OCI-LY3 (cell line): ENCODE results near the gene C22orf39.
"Not testable (repeated sequence)": the region's sequence is repeated elsewhere in the genome, so short reads cannot be mapped to it uniquely, and the experiment has no call there.

ENCODE experiments used
- H2AFZ ChIP-seq: fragments of 200-600, 300-600 bp; shearing (Covaris generic); 2 replicates; pipeline ENCODE4 v1.6.0; 2014; ENCODE audit warnings: antibody characterized with exemption, low read depth, low read length
- H3K27ac ChIP-seq: fragments of 200-600, 300-600 bp; sonication (generic); 2 replicates; pipeline ENCODE4 v1.5.1; 2014; ENCODE audit warnings: mild to moderate bottlenecking, low read length, moderate library complexity, mixed read lengths
- H3K27me3 ChIP-seq: fragments of 200-600, 300-600 bp; sonication (generic); 2 replicates; pipeline ENCODE4 v1.6.1; 2014; ENCODE audit warnings: low read depth, low read length, mixed read lengths
- H3K36me3 ChIP-seq: fragments of 200-600, 300-600 bp; sonication (generic); replicated peaks from 2 replicates; pipeline ENCODE3; 2014; ENCODE audit warnings: low read depth, low read length, mixed read lengths
- H3K4me1 ChIP-seq: fragments of 300-600, 200-600 bp; sonication (generic); 2 replicates; pipeline ENCODE4 v1.6.1; 2014; ENCODE audit warnings: low read length, mixed read lengths
- H3K4me2 ChIP-seq: fragments of 200-600, 300-600 bp; sonication (generic); 2 replicates; pipeline ENCODE4 v1.6.1; 2014; ENCODE audit warnings: low read length, mixed read lengths
- H3K4me3 ChIP-seq: fragments of 300-600, 200-600 bp; sonication (generic); 2 replicates; pipeline ENCODE4 v1.5.1; 2014; ENCODE audit warnings: antibody characterized with exemption, mild to moderate bottlenecking, low read length, moderate library complexity
- H3K79me2 ChIP-seq: fragments of 300-600, 200-600 bp; shearing (Covaris generic); 2 replicates; pipeline ENCODE4 v1.6.1; 2014; ENCODE audit warnings: mild to moderate bottlenecking, low read length, mixed read lengths
- H3K9ac ChIP-seq: fragments of 300-600, 200-600 bp; shearing (Covaris generic); 2 replicates; pipeline ENCODE4 v1.6.0; 2014; ENCODE audit warnings: mild to moderate bottlenecking, low read length, moderate library complexity
- H3K9me3 ChIP-seq: fragments of 200-600, 300-600 bp; shearing (Covaris generic); 2 replicates; pipeline ENCODE4 v1.6.1; 2014; ENCODE audit warnings: low read length, mixed read lengths; ENCODE audit not compliant: insufficient read depth
- H4K20me1 ChIP-seq: fragments of 200-600, 300-600 bp; sonication (generic); 2 replicates; pipeline ENCODE4 v1.6.1; 2016; ENCODE audit warnings: low read length, mixed read lengths; ENCODE audit not compliant: insufficient read depth
- EZH2phosphoT487 ChIP-seq: fragments of 200-600 bp; shearing (Covaris generic); IDR thresholded peaks from 2 replicates; pipeline ENCODE4 v1.6.1; 2018; ENCODE audit warnings: antibody characterized with exemption, mixed run types, low read depth
- TF ChIP-seq, protein P1 (sequence below): fragments of 200-600, 300-600 bp; sonication (generic); IDR thresholded peaks from 2 replicates; pipeline ENCODE4 v1.5.1; 2014; ENCODE audit warnings: antibody characterized with exemption, low read length, low read depth

C22orf39 gene

DNA sequence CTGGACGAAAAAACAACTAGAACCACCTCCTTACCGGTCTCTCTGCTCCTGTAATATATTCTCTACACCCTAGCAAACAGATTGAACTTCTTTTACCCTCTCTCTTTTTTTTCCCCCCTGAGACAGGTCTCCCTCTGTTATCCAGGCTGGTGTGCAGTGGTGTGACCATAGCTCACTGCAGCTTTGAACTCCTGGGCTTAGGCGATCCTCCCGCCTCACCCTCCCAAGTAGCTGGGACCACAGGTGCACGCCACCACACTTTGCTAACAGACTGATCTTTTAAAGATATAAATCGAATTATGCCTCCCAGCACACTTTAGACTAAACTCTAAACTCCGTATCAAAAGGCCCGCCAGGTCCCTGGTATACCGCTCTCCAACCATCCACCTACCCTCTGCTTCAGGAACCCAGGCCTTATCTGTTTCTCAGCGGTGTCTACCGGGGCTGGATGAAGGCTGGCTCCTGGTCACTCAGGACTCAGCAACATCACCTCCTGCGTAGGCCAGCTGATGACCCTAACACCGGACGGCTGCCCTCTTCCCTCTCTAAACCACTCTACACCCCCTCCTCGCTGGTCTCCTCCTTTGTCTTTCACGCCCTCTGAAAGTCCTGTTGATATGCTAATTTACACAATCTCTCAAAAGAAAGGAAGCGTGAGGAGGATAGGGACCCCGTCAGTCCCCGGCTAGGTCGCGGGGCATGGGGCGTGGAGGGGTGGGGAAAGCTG is 745 bp downstream of the C22orf39 start:
- 0 out of 2 replicates have a peak overlapping the region, but pooled peaks have one; percentile 56 for H2AFZ ChIP-seq
- no peaks in the 10 kb centered on the region for H3K27me3 ChIP-seq
- peak overlapping the region; percentile 89 for H3K4me3 ChIP-seq
- peak overlapping the region; percentile 89 for H3K9ac ChIP-seq
- peaks cover 21% of the 10 kb centered on the region; the same call in 1 of the 2 replicates for H4K20me1 ChIP-seq
- H3K27ac ChIP-seq, result peak overlapping the region; percentile 47
- peaks cover 67% of the 10 kb centered on the region for H3K79me2 ChIP-seq
- no peak for TF ChIP-seq EZH2phosphoT487
- TF ChIP-seq, protein P1, sequence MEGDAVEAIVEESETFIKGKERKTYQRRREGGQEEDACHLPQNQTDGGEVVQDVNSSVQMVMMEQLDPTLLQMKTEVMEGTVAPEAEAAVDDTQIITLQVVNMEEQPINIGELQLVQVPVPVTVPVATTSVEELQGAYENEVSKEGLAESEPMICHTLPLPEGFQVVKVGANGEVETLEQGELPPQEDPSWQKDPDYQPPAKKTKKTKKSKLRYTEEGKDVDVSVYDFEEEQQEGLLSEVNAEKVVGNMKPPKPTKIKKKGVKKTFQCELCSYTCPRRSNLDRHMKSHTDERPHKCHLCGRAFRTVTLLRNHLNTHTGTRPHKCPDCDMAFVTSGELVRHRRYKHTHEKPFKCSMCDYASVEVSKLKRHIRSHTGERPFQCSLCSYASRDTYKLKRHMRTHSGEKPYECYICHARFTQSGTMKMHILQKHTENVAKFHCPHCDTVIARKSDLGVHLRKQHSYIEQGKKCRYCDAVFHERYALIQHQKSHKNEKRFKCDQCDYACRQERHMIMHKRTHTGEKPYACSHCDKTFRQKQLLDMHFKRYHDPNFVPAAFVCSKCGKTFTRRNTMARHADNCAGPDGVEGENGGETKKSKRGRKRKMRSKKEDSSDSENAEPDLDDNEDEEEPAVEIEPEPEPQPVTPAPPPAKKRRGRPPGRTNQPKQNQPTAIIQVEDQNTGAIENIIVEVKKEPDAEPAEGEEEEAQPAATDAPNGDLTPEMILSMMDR, result no peak
- no peaks in the 10 kb centered on the region for H3K9me3 ChIP-seq
- H3K36me3 ChIP-seq, result peaks cover 46% of the 10 kb centered on the region
- peaks cover 22% of the 10 kb centered on the region for H3K4me1 ChIP-seq
- peak overlapping the region; percentile 84 for H3K4me2 ChIP-seq

DNA sequence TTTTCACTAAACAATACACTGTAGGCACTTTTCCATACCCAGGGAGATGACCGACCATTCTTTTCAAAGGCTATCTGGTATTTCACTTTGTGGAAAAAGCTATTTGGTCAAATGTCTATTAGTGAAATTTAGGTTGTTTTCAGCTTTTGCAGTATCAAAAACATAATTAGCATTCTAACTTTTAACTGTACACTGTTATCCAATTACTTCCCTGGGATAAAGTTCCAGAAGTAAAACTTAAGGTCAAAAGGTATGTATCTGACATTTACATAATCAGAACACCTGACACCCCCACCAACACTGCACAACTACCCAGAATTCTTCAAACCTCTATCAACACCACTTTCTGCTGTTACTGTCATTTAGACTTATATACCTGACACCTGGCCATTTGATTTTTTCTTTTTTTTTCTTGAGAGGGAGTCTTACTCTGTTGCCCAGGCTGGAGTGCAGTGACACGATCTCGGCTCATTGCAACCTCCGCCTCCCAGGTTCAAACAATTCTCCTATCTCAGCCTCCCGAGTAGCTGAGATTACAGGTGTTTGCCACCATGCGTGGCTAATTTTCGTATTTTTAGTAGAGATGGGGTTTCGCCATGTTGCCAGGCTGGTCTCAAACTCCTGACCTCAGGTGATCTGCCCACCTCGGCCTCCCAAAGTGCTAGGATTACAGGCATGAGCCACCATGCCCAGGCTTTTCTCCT is 2.1 kb downstream of the C22orf39 start:
- not testable (repeated sequence) for H3K27ac ChIP-seq, H3K27me3 ChIP-seq, H3K4me3 ChIP-seq, H2AFZ ChIP-seq, H3K9me3 ChIP-seq, H3K4me2 ChIP-seq, H3K9ac ChIP-seq
- peaks cover 80% of the 10 kb centered on the region for H3K79me2 ChIP-seq
- peaks cover 29% of the 10 kb centered on the region for H4K20me1 ChIP-seq
- peaks cover 22% of the 10 kb centered on the region for H3K4me1 ChIP-seq
- peaks cover 50% of the 10 kb centered on the region for H3K36me3 ChIP-seq

DNA sequence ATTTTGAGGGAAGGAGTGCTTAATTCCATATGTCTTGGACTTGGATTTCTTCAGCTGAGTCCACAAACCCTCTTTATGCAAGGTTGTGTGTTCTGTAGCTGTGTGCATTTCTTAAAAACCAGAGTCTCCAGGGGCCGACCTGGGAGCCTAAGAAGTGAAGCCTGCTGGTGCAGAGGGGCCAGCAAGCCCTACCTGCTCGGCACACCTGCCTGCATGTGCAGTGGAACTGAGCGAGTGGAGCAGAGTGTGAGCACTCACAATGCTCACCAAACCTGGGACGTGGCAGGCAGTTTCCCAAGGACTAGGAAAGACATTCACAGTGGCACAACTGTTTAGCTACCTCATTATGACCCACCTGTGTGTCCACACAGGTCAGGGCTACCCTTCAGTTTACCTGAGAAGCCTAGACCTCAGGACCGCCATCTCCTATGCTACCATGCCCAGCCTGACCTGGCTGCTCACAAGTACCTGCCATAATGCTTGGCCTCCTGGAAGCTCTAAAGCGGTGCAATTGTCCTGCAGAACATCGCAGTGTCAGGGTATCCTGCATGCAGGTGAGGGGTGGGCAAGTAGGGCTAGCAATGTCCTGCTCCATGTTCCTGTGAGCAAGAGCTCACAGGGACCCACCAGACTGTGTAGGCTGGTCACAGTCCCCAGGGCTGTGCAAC is 3.8 kb downstream of the C22orf39 start:
- Histone ChIP-seq H3K36me3 (peaks cover 47% of the 10 kb centered on the region), H3K27ac (no peak overlapping the region), H3K27me3 (no peaks in the 10 kb centered on the region), H2AFZ (no peak overlapping the region), H3K4me2 (no peak overlapping the region), H4K20me1 (peaks cover 33% of the 10 kb centered on the region), H3K4me1 (peaks cover 13% of the 10 kb centered on the region), H3K9ac (no peak overlapping the region), H3K4me3 (no peak overlapping the region), H3K9me3 (no peaks in the 10 kb centered on the region), H3K79me2 (peaks cover 80% of the 10 kb centered on the region)
- TF ChIP-seq, protein P1, result no peak
- TF ChIP-seq EZH2phosphoT487, result no peak

DNA sequence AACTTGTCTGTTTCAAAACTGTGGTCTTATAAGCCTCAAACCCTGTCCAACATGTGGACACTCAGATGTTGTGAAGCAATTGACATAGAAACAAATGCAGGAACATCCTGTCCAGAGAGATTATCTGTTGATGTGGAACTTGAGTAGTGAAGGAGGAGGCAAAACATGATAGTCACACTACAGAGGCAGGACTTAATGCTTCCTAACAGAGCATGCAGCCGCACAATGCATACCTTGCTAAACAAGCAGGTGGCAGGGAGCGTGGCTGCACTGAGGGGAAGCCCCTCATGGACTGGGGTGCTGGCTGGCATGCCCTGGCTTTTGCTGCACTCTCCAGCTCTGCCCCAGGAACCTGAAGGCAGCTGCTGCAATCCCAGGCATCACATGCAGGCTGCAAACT is 5.3 kb downstream of the C22orf39 start:
- no peak overlapping the region for H3K4me3 ChIP-seq
- no peak overlapping the region for H2AFZ ChIP-seq
- no peak overlapping the region for H3K4me2 ChIP-seq
- peaks cover 7% of the 10 kb centered on the region for H3K4me1 ChIP-seq
- no peak overlapping the region for H3K9ac ChIP-seq
- H3K79me2 ChIP-seq, result peaks cover 70% of the 10 kb centered on the region
- peaks cover 33% of the 10 kb centered on the region for H4K20me1 ChIP-seq
- no peak for TF ChIP-seq EZH2phosphoT487
- H3K9me3 ChIP-seq, result no peaks in the 10 kb centered on the region
- no peaks in the 10 kb centered on the region for H3K27me3 ChIP-seq
- H3K27ac ChIP-seq, result no peak overlapping the region
- H3K36me3 ChIP-seq, result peaks cover 53% of the 10 kb centered on the region
